H1 (cell line): Measurements from ENCODE around the gene TXLNB. TPM values are rescaled to one million over a fixed set of nuclear protein-coding genes. Genes with fewer than 3 reads are reported as not detected.

Experiments
- CTCF ChIA-PET: fragments of 300-600 bp; sonication (Branson Sonifier 250); formaldehyde crosslinking; loops from one replicate; lab custom pipeline; 2021; ENCODE audit not compliant: partially characterized antibody; lab: Charles Lee
- POLR2A ChIA-PET: fragments of 300-600 bp; sonication (Branson Sonifier 250); formaldehyde crosslinking; loops from one replicate; lab custom pipeline; 2021; ENCODE audit warnings: inconsistent platforms; ENCODE audit not compliant: partially characterized antibody; lab: Charles Lee
- DNase-seq, 2 experiments: peaks; one replicate each; pipeline versions ENCODE4 v3.0.0 to v3.0.0-alpha.2; 2010 to 2022; ENCODE audit warnings: low spot score in 2 of 2, low read depth in 1 of 2, mixed read lengths in 1 of 2
- FAIRE-seq: peaks from 2 replicates; lab custom pipeline; 2011; peaks lifted over from hg19 to GRCh38; lab: Jason Lieb, UNC
- H2AFZ ChIP-seq: 2 replicates; pipeline ENCODE4 v1.8.1; 2012; ENCODE audit warnings: low read length, inconsistent platforms
- H2AK5ac ChIP-seq: 2 replicates; pipeline ENCODE4 v1.6.1; 2013; ENCODE audit warnings: low read depth, low read length
- H2BK120ac ChIP-seq: replicated peaks from 2 replicates; pipeline ENCODE3; 2013; ENCODE audit warnings: low read depth, low read length, inconsistent platforms
- H2BK12ac ChIP-seq: 2 replicates; pipeline ENCODE4 v1.6.1; 2013; ENCODE audit warnings: low read depth, low read length
- H2BK15ac ChIP-seq: 2 replicates; pipeline ENCODE4 v1.6.1; 2013; ENCODE audit warnings: low read length
- H2BK20ac ChIP-seq: 2 replicates; pipeline ENCODE4 v1.6.1; 2013; ENCODE audit warnings: low read length
- H2BK5ac ChIP-seq: 2 replicates; pipeline ENCODE4 v1.6.1; 2013; ENCODE audit warnings: low read depth, low read length
- H3K14ac ChIP-seq: 2 replicates; pipeline ENCODE4 v1.6.1; 2013; ENCODE audit warnings: inconsistent platforms; ENCODE audit not compliant: insufficient read length
- H3K18ac ChIP-seq: 2 replicates; pipeline ENCODE4 v1.6.1; 2013; ENCODE audit warnings: low read length; ENCODE audit errors: extremely low read depth
- H3K23ac ChIP-seq: 2 replicates; pipeline ENCODE4 v1.6.1; 2013; ENCODE audit warnings: inconsistent platforms; ENCODE audit not compliant: insufficient read length
- H3K23me2 ChIP-seq: 2 replicates; pipeline ENCODE4 v1.6.1; 2013; ENCODE audit warnings: low read depth, low read length
- H3K27ac ChIP-seq: 2 replicates; pipeline ENCODE4 v1.6.1; 2011; ENCODE audit warnings: low read depth, low read length, inconsistent platforms
- H3K27me3 ChIP-seq, 4 experiments: replicated peaks in 1 of 4; 1 replicate in 1 of 4; 2 replicates in 3 of 4; pipeline versions ENCODE4 v1.6.1 to v1.8.1; 2011 to 2013; ENCODE audit warnings: low read length in 3 of 4, mild to moderate bottlenecking in 3 of 4, inconsistent platforms in 2 of 4, mixed read lengths in 2 of 4, moderate library complexity in 1 of 4; ENCODE audit not compliant: control insufficient read depth in 3 of 4, insufficient read depth in 3 of 4; ENCODE audit errors: extremely low read depth in 1 of 4
- H3K36me3 ChIP-seq, 4 experiments: 2 replicates each; pipeline versions ENCODE4 v1.6.1 to v1.8.1; 2011 to 2013; ENCODE audit warnings: mild to moderate bottlenecking in 4 of 4, low read length in 3 of 4, moderate library complexity in 2 of 4, control low read depth in 1 of 4, inconsistent platforms in 1 of 4; ENCODE audit not compliant: insufficient read depth in 4 of 4, control insufficient read depth in 2 of 4
- H3K4ac ChIP-seq: replicated peaks from 2 replicates; pipeline ENCODE3; 2013; ENCODE audit warnings: low read length, low read depth, mixed read lengths, inconsistent platforms; ENCODE audit not compliant: insufficient read length
- H3K4me1 ChIP-seq, 4 experiments: replicated peaks in 1 of 4; 1 replicate in 1 of 4; 2 replicates in 3 of 4; pipeline versions ENCODE4 v1.6.1 to v1.8.1; 2011 to 2013; ENCODE audit warnings: low read length in 3 of 4, inconsistent platforms in 2 of 4, mixed read lengths in 1 of 4; ENCODE audit not compliant: insufficient read depth in 4 of 4, control insufficient read depth in 3 of 4
- H3K4me2 ChIP-seq, 2 experiments: 2 replicates each; pipeline versions ENCODE4 v1.6.1 to v1.8.1; 2011 to 2013; ENCODE audit warnings: low read depth in 2 of 2, low read length in 2 of 2, control low read depth in 1 of 2, inconsistent platforms in 1 of 2, mild to moderate bottlenecking in 1 of 2; ENCODE audit not compliant: insufficient read depth in 1 of 2
- H3K4me3 ChIP-seq, 4 experiments: fragments of 200-600, 300-600 bp in 1 of 4; sonication (generic), shearing (Covaris generic), sonication (Bioruptor Twin) in 1 of 4; 2 replicates each; pipeline versions ENCODE4 v1.5.1 to v1.8.1; 2011 to 2016; ENCODE audit warnings: low read length in 4 of 4, low read depth in 3 of 4, control low read depth in 2 of 4, inconsistent platforms in 2 of 4, mild to moderate bottlenecking in 2 of 4, mixed read lengths in 1 of 4, moderate library complexity in 1 of 4; ENCODE audit not compliant: insufficient read depth in 2 of 4; ENCODE audit errors: extremely low read depth in 1 of 4
- H3K56ac ChIP-seq: replicated peaks from 2 replicates; pipeline ENCODE3; 2013; ENCODE audit warnings: low read depth, mild to moderate bottlenecking, mixed read lengths, low read length, inconsistent platforms; ENCODE audit not compliant: insufficient read length
- H3K79me1 ChIP-seq: 2 replicates; pipeline ENCODE4 v1.6.1; 2013; ENCODE audit warnings: low read depth, low read length, control low read depth
- H3K79me2 ChIP-seq, 2 experiments: 2 replicates each; pipeline versions ENCODE4 v1.6.1 to v1.8.1; 2012 to 2013; ENCODE audit warnings: low read length in 2 of 2, mild to moderate bottlenecking in 2 of 2, inconsistent platforms in 1 of 2; ENCODE audit not compliant: insufficient read depth in 2 of 2, control insufficient read depth in 1 of 2
- H3K9ac ChIP-seq, 4 experiments: replicated peaks in 1 of 4; 1 replicate in 1 of 4; 2 replicates in 3 of 4; pipeline versions ENCODE4 v1.6.1 to v1.8.1; 2011 to 2013; ENCODE audit warnings: low read depth in 3 of 4, low read length in 3 of 4, control low read depth in 2 of 4, mild to moderate bottlenecking in 2 of 4, moderate library complexity in 2 of 4, inconsistent platforms in 1 of 4; ENCODE audit errors: extremely low read depth in 1 of 4
- H3K9me3 ChIP-seq, 2 experiments: 2 replicates each; pipeline versions ENCODE4 v1.6.1 to v1.8.1; 2012 to 2013; ENCODE audit warnings: mild to moderate bottlenecking in 2 of 2, moderate library complexity in 2 of 2, control low read depth in 1 of 2, inconsistent platforms in 1 of 2, low read depth in 1 of 2, low read length in 1 of 2, mixed read lengths in 1 of 2; ENCODE audit not compliant: insufficient read depth in 2 of 2
- H4K20me1 ChIP-seq, 2 experiments: replicated peaks in 1 of 2; 2 replicates each; pipeline versions ENCODE3 to v1.8.1; 2011 to 2013; ENCODE audit warnings: inconsistent platforms in 2 of 2, low read length in 2 of 2, mild to moderate bottlenecking in 1 of 2; ENCODE audit not compliant: insufficient read depth in 2 of 2, control insufficient read depth in 1 of 2
- H4K5ac ChIP-seq: 2 replicates; pipeline ENCODE4 v1.6.1; 2013; ENCODE audit warnings: low read length, low read depth, mixed read lengths, inconsistent platforms; ENCODE audit not compliant: insufficient read length
- H4K8ac ChIP-seq: 2 replicates; pipeline ENCODE4 v1.8.0; 2013; ENCODE audit warnings: mild to moderate bottlenecking, moderate library complexity, low read length, inconsistent platforms; ENCODE audit not compliant: insufficient read depth; ENCODE audit errors: extremely low read depth
- H4K91ac ChIP-seq: replicated peaks from 2 replicates; pipeline ENCODE3; 2013; ENCODE audit warnings: low read length, mixed read lengths, inconsistent platforms; ENCODE audit not compliant: insufficient read length
- ATF3 ChIP-seq: IDR thresholded peaks from 2 replicates; pipeline ENCODE4 v1.6.1; 2011; ENCODE audit warnings: low read depth, mild to moderate bottlenecking, low read length; ENCODE audit not compliant: insufficient read depth
- BCL11A ChIP-seq, 2 experiments: IDR thresholded peaks; one replicate each; pipeline ENCODE4 v1.6.1; 2011; ENCODE audit warnings: low read depth in 2 of 2, low read length in 2 of 2, mild to moderate bottlenecking in 2 of 2
- CHD1 ChIP-seq: IDR thresholded peaks from 2 replicates; pipeline ENCODE4 v1.6.1; 2012; ENCODE audit warnings: low read depth, low read length, improper control_type of control experiment
- CTCF ChIP-seq, 3 experiments: IDR thresholded peaks; 1 replicate in 2 of 3; 2 replicates in 1 of 3; pipeline versions ENCODE4 v1.5.1 to v1.6.1; 2011; ENCODE audit warnings: low read length in 3 of 3, mild to moderate bottlenecking in 3 of 3, inconsistent platforms in 2 of 3, low read depth in 1 of 3, moderate library complexity in 1 of 3; ENCODE audit not compliant: insufficient read depth in 1 of 3; ENCODE audit errors: control extremely low read depth in 1 of 3
- E2F6 ChIP-seq: IDR thresholded peaks from 2 replicates; pipeline ENCODE4 v1.6.1; 2012; ENCODE audit warnings: inconsistent platforms
- GABPA ChIP-seq: IDR thresholded peaks from 2 replicates; pipeline ENCODE4 v1.6.1; 2011; ENCODE audit warnings: mild to moderate bottlenecking, low read length, moderate library complexity, borderline replicate concordance; ENCODE audit not compliant: insufficient read depth
- PHF8 ChIP-seq: fragments of 200-600 bp; sonication (generic); conservative IDR thresholded peaks from 2 replicates; pipeline ENCODE4 v1.7.1; 2012; ENCODE audit warnings: low read depth, mild to moderate bottlenecking, inconsistent platforms, low read length, moderate library complexity
- POU5F1 ChIP-seq: IDR thresholded peaks from 2 replicates; pipeline ENCODE4 v1.6.1; 2011; ENCODE audit warnings: low read depth, mild to moderate bottlenecking, low read length, moderate library complexity
- SIRT6 ChIP-seq: IDR thresholded peaks from one replicate; pipeline ENCODE4 v1.7.1; 2012; ENCODE audit warnings: low read length, inconsistent platforms
- WGBS, 2 experiments: shearing (Covaris generic) in 1 of 2; methylation state at CpG; one replicate each; pipeline versions ENCODE4 v1.1.6 to v1.1.7; 2013 to 2015; ENCODE audit warnings: low lambda C conversion rate in 2 of 2, mixed read lengths in 2 of 2, inconsistent platforms in 1 of 2, low coverage in 1 of 2, missing lambda C conversion rate in 1 of 2; ENCODE audit not compliant: insufficient replicate concordance in 2 of 2, insufficient coverage in 1 of 2, insufficient read length in 1 of 2; ENCODE audit errors: extremely low coverage in 1 of 2, missing lambda C conversion rate in 1 of 2; 5-methylcytosine and 5-hydroxymethylcytosine counted together
- polyA plus RNA-seq, 7 experiments: library from polyadenylated mRNA; depleted of rRNA in 3 of 7; stranded (reverse) in 5 of 7; unstranded in 2 of 7; fragments of >200 nt in 5 of 7; fragments of 200-250 nt in 2 of 7; gene quantifications; 1 replicate in 5 of 7; 2 replicates in 1 of 7; 4 replicates in 1 of 7; pipeline versions ENCODE4 v1.2.1 to v1.2.3, GENCODE V29; 2011 to 2013; ENCODE audit warnings: missing spikeins in 2 of 7, mixed read lengths in 2 of 7
- total RNA-seq: library from RNA; stranded (reverse); fragmentation: NEBNext Ultra II Directional; extraction: Animal tissue kit (Norgen Biotek cat#: 25700); gene quantifications from 2 replicates; pipeline ENCODE4 v1.2.1, GENCODE V29; 2021

Gene TXLNB
- total and polyA plus RNA-seq, 2 of the 8 experiments (the other 6 are each of a cell fraction or from before 2014, with no cell fraction given), result 0.05 to 0.17 TPM

GRCh38 chr6:139303185-139303584 is 11.4 kb upstream of the TXLNB start:
- Histone ChIP-seq H3K9me3 (no peaks in the 10 kb centered on the region), H4K5ac (no peak overlapping the region), H4K91ac (no peak overlapping the region), H3K79me2 (no peaks in the 10 kb centered on the region), H3K9ac (no peak overlapping the region), H3K23ac (no peak overlapping the region), H2AK5ac (no peak overlapping the region), H3K56ac (no peak overlapping the region), H3K36me3 (no peaks in the 10 kb centered on the region), H4K8ac (no peak overlapping the region), H3K4me1 (peaks cover 0 to 2% (median 0%) of the 10 kb centered on the region in 4 experiments; a peak in 1 of 7 replicates), H3K14ac (no peak overlapping the region), H3K4me2 (no peak overlapping the region), H2AFZ (no peak overlapping the region), H2BK20ac (no peak overlapping the region), H3K27me3 (no peaks in the 10 kb centered on the region), H3K23me2 (no peaks in the 10 kb centered on the region), H4K20me1 (no peaks in the 10 kb centered on the region), H3K4me3 (no peak overlapping the region), H2BK5ac (no peak overlapping the region), H3K4ac (no peak overlapping the region), H3K27ac (no peak overlapping the region), H3K18ac (no peak overlapping the region), H2BK12ac (no peak overlapping the region), H3K79me1 (no peaks in the 10 kb centered on the region), H2BK15ac (no peak overlapping the region), H2BK120ac (no peak overlapping the region)
- CTCF ChIA-PET, result interaction anchor here (1.3 kb wide), 1 partner anchor 11 kb away, joined by 3 read pairs; the partner anchor contains the start of gene TXLNB
- FAIRE-seq, result no peak
- WGBS, 2 experiments, result 90% methylated on average over 2 of the region's 2 CpGs; no CpG with 5 or more reads in 1 of the 2 experiments
- POLR2A ChIA-PET, result no interaction called here
- DNase-seq, result no peak
- TF ChIP-seq SIRT6 (no peak), GABPA (no peak), CHD1 (no peak), PHF8 (no peak), CTCF (IDR thresholded peaks at IDR 0.05; ENCODE audit: control extremely low read depth in 1 of 3, insufficient read depth in 1 of 3, low read depth in 1 of 3, low read length in 3 of 3) (no peak), ATF3 (no peak), E2F6 (no peak), POU5F1 (no peak), BCL11A (IDR thresholded peaks at IDR 0.05; ENCODE audit: low read depth in 2 of 2, low read length in 2 of 2) (no peak)
